ENCODE data around the gene THOC6.

The THOC6 gene

GRCh38 chr16:3023669-3024478, at the start of gene THOC6, which contains the start of gene HCFC1R1:
Gene THOC6, plus strand, starts transcription at chr16:3024035. Its CDS starts 292 bp downstream, at chr16:3024327.
Gene HCFC1R1, minus strand, starts transcription at chr16:3023942. Its CDS starts 1 bp downstream, at chr16:3023941.
- peak within 1 kb of the TSS; percentile 97 for H3K27ac Mint-ChIP-seq
- H3K9me3 Mint-ChIP-seq = no peaks in the 10 kb centered on the region
- H3K36me3 Mint-ChIP-seq (ENCODE audit: low read depth) = peaks cover 19% of the 10 kb centered on the region
- peaks cover 48% of the 10 kb centered on the region for H3K4me1 Mint-ChIP-seq (ENCODE audit: low read depth)
- H3K4me3 Mint-ChIP-seq = peak within 1 kb of the TSS; percentile 85
- peaks cover 2% of the 10 kb centered on the region for H3K27me3 Mint-ChIP-seq

- H3K36me3 Mint-ChIP-seq (ENCODE audit: low read depth) = peaks cover 39% of the 10 kb centered on the region
- no peaks in the 10 kb centered on the region for H3K27me3 Mint-ChIP-seq
- H3K4me3 Mint-ChIP-seq = no peak overlapping the region
- peaks cover 15% of the 10 kb centered on the region for H3K4me1 Mint-ChIP-seq (ENCODE audit: low read depth)
- no peak overlapping the region for H3K27ac Mint-ChIP-seq
- no peaks in the 10 kb centered on the region for H3K9me3 Mint-ChIP-seq
Measured at GRCh38 chr16:2974319-2975056, 49.3 kb upstream of the THOC6 start.

- Mint-ChIP-seq H3K27ac (no peak overlapping the region), H3K4me1 (ENCODE audit: low read depth) (peaks cover 15% of the 10 kb centered on the region), H3K9me3 (no peaks in the 10 kb centered on the region), H3K4me3 (no peak overlapping the region), H3K36me3 (ENCODE audit: low read depth) (peaks cover 39% of the 10 kb centered on the region), H3K27me3 (no peaks in the 10 kb centered on the region)
Measured at GRCh38 chr16:2975161-2975795, 48.6 kb upstream of the THOC6 start.

- no peaks in the 10 kb centered on the region for H3K9me3 Mint-ChIP-seq
- H3K36me3 Mint-ChIP-seq (ENCODE audit: low read depth) = peaks cover 35% of the 10 kb centered on the region
- H3K27me3 Mint-ChIP-seq = no peaks in the 10 kb centered on the region
- no peak overlapping the region for H3K27ac Mint-ChIP-seq
- H3K4me3 Mint-ChIP-seq = no peak overlapping the region
- peaks cover 16% of the 10 kb centered on the region for H3K4me1 Mint-ChIP-seq (ENCODE audit: low read depth)
Measured at GRCh38 chr16:2976201-2976600, 47.6 kb upstream of the THOC6 start.

GRCh38 chr16:2976673-2977072, 47.2 kb upstream of the THOC6 start:
- no peaks in the 10 kb centered on the region for H3K27me3 Mint-ChIP-seq
- H3K36me3 Mint-ChIP-seq (ENCODE audit: low read depth) = peaks cover 35% of the 10 kb centered on the region
- no peaks in the 10 kb centered on the region for H3K9me3 Mint-ChIP-seq
- H3K4me1 Mint-ChIP-seq (ENCODE audit: low read depth) = peaks cover 20% of the 10 kb centered on the region
- H3K4me3 Mint-ChIP-seq = no peak overlapping the region
- no peak overlapping the region for H3K27ac Mint-ChIP-seq

GRCh38 chr16:2977440-2977839, 46.4 kb upstream of the THOC6 start:
- H3K27me3 Mint-ChIP-seq = no peaks in the 10 kb centered on the region
- peaks cover 28% of the 10 kb centered on the region for H3K36me3 Mint-ChIP-seq (ENCODE audit: low read depth)
- no peak overlapping the region for H3K27ac Mint-ChIP-seq
- peaks cover 23% of the 10 kb centered on the region for H3K4me1 Mint-ChIP-seq (ENCODE audit: low read depth)
- H3K4me3 Mint-ChIP-seq = no peak overlapping the region
- H3K9me3 Mint-ChIP-seq = no peaks in the 10 kb centered on the region

GRCh38 chr16:2979669-2980226, 44.1 kb upstream of the THOC6 start:
- H3K4me1 Mint-ChIP-seq (ENCODE audit: low read depth) = peaks cover 27% of the 10 kb centered on the region
- H3K4me3 Mint-ChIP-seq = peak overlapping the region; percentile 88
- H3K27me3 Mint-ChIP-seq = no peaks in the 10 kb centered on the region
- peaks cover 24% of the 10 kb centered on the region for H3K36me3 Mint-ChIP-seq (ENCODE audit: low read depth)
- peak overlapping the region; percentile 84 for H3K27ac Mint-ChIP-seq
- H3K9me3 Mint-ChIP-seq = no peaks in the 10 kb centered on the region

GRCh38 chr16:2980227-2981176, 43.3 kb upstream of the THOC6 start, which contains the start of gene PKMYT1:
Gene PKMYT1, minus strand, starts transcription at chr16:2980446. Its CDS starts 789 bp downstream, at chr16:2979657.
- no peaks in the 10 kb centered on the region for H3K9me3 Mint-ChIP-seq
- peaks cover 27% of the 10 kb centered on the region for H3K4me1 Mint-ChIP-seq (ENCODE audit: low read depth)
- H3K27ac Mint-ChIP-seq = peak within 1 kb of the TSS; percentile 86
- peaks cover 24% of the 10 kb centered on the region for H3K36me3 Mint-ChIP-seq (ENCODE audit: low read depth)
- H3K27me3 Mint-ChIP-seq = no peaks in the 10 kb centered on the region
- H3K4me3 Mint-ChIP-seq = peak within 1 kb of the TSS; percentile 88

- H3K4me1 Mint-ChIP-seq (ENCODE audit: low read depth) = peaks cover 27% of the 10 kb centered on the region
- H3K4me3 Mint-ChIP-seq = peak overlapping the region; percentile 88
- H3K36me3 Mint-ChIP-seq (ENCODE audit: low read depth) = peaks cover 19% of the 10 kb centered on the region
- no peaks in the 10 kb centered on the region for H3K9me3 Mint-ChIP-seq
- H3K27ac Mint-ChIP-seq = peak overlapping the region; percentile 86
- H3K27me3 Mint-ChIP-seq = no peaks in the 10 kb centered on the region
Measured at GRCh38 chr16:2981177-2981898, 42.5 kb upstream of the THOC6 start.

- peaks cover 17% of the 10 kb centered on the region for H3K36me3 Mint-ChIP-seq (ENCODE audit: low read depth)
- H3K4me3 Mint-ChIP-seq = peak overlapping the region; percentile 88
- no peaks in the 10 kb centered on the region for H3K9me3 Mint-ChIP-seq
- peaks cover 27% of the 10 kb centered on the region for H3K4me1 Mint-ChIP-seq (ENCODE audit: low read depth)
- peak overlapping the region; percentile 79 for H3K27ac Mint-ChIP-seq
- H3K27me3 Mint-ChIP-seq = no peaks in the 10 kb centered on the region
Measured at GRCh38 chr16:2981899-2982250, 42.0 kb upstream of the THOC6 start.

GRCh38 chr16:2982402-2982801, 41.4 kb upstream of the THOC6 start:
- peak overlapping the region; percentile 58 for H3K27ac Mint-ChIP-seq
- H3K4me3 Mint-ChIP-seq = no peak overlapping the region
- H3K36me3 Mint-ChIP-seq (ENCODE audit: low read depth) = peaks cover 12% of the 10 kb centered on the region
- H3K27me3 Mint-ChIP-seq = no peaks in the 10 kb centered on the region
- no peaks in the 10 kb centered on the region for H3K9me3 Mint-ChIP-seq
- peaks cover 27% of the 10 kb centered on the region for H3K4me1 Mint-ChIP-seq (ENCODE audit: low read depth)

GRCh38 chr16:2983706-2984136, 40.1 kb upstream of the THOC6 start:
- no peak overlapping the region for H3K27ac Mint-ChIP-seq
- no peaks in the 10 kb centered on the region for H3K27me3 Mint-ChIP-seq
- H3K36me3 Mint-ChIP-seq (ENCODE audit: low read depth) = peaks cover 4% of the 10 kb centered on the region
- H3K4me1 Mint-ChIP-seq (ENCODE audit: low read depth) = peaks cover 20% of the 10 kb centered on the region
- H3K9me3 Mint-ChIP-seq = no peaks in the 10 kb centered on the region
- no peak overlapping the region for H3K4me3 Mint-ChIP-seq

- Mint-ChIP-seq H3K27me3 (no peaks in the 10 kb centered on the region), H3K27ac (no peak overlapping the region), H3K4me3 (no peak overlapping the region), H3K36me3 (ENCODE audit: low read depth) (no peaks in the 10 kb centered on the region), H3K9me3 (no peaks in the 10 kb centered on the region), H3K4me1 (ENCODE audit: low read depth) (peaks cover 17% of the 10 kb centered on the region)
Measured at GRCh38 chr16:2985462-2985861, 38.4 kb upstream of the THOC6 start.

Measured in stimulated activated naive CD8-positive, alpha-beta T cell treated with anti-CD3 and anti-CD28 coated beads, Interleukin-15, Interleukin-2, amounts not matched to agents 100 ng/mL and 50 ng/mL, for 24 hours (primary cell).